ENCODE results near the gene LINGO3. TPM values are rescaled to one million over a fixed set of nuclear protein-coding genes. Genes with fewer than 3 reads are reported as not detected.

LINGO3 gene
- total and polyA plus RNA-seq, 2 donors (not counting 3 experiments of a cell fraction or from before 2014, with no cell fraction given), result not detected

GRCh38 chr19:2283835-2284507, 24.0 kb downstream of the LINGO3 start:
- FAIRE-seq (no peak), DNase-seq (ENCODE audit: low read depth, low spot score) (no peak)
- POLR2A ChIA-PET, result no interaction called here
- H3K27me3 ChIP-seq (ENCODE audit: control insufficient read depth in 2 of 2, insufficient read depth in 2 of 2, low read length in 2 of 2), result peaks cover 10% of the 10 kb centered on the region in 2 experiments
- intact Hi-C loops (cut with micrococcal nuclease) (no loop called here), dilution Hi-C loops (cut with MboI; ENCODE audit: extremely low pct_ligation_motif_present, low sequenced_read_pairs) (no loop called here)
- CTCF ChIA-PET, result no interaction called here
- H3K79me2 ChIP-seq (ENCODE audit: control insufficient read depth, insufficient read depth, low read length), result no peaks in the 10 kb centered on the region
- TF ChIP-seq MYC (IDR thresholded peaks at IDR 0.05; ENCODE audit: low read depth, low read length) (no peak), JUN (IDR thresholded peaks at IDR 0.05; ENCODE audit: borderline replicate concordance, insufficient read depth, insufficient read length, low read depth) (no peak), EZH2 (IDR thresholded peaks at IDR 0.05; ENCODE audit: borderline replicate concordance, low read depth, low read length, severe bottlenecking) (no peak), FOS (IDR thresholded peaks at IDR 0.05; ENCODE audit: borderline replicate concordance, insufficient read depth, low read length) (no peak), GATA2 (IDR thresholded peaks at IDR 0.05; ENCODE audit: insufficient read depth, insufficient read length, low read depth, low read length) (no peak), POLR2A (IDR thresholded peaks at IDR 0.05; ENCODE audit: low read depth, low read length) (no peak), POLR2AphosphoS5 (IDR thresholded peaks at IDR 0.05; ENCODE audit: insufficient read depth, low read depth, low read length) (no peak), MAX (IDR thresholded peaks at IDR 0.05; ENCODE audit: insufficient read depth, insufficient read length) (no peak)
- TF ChIP-seq, protein P1, sequence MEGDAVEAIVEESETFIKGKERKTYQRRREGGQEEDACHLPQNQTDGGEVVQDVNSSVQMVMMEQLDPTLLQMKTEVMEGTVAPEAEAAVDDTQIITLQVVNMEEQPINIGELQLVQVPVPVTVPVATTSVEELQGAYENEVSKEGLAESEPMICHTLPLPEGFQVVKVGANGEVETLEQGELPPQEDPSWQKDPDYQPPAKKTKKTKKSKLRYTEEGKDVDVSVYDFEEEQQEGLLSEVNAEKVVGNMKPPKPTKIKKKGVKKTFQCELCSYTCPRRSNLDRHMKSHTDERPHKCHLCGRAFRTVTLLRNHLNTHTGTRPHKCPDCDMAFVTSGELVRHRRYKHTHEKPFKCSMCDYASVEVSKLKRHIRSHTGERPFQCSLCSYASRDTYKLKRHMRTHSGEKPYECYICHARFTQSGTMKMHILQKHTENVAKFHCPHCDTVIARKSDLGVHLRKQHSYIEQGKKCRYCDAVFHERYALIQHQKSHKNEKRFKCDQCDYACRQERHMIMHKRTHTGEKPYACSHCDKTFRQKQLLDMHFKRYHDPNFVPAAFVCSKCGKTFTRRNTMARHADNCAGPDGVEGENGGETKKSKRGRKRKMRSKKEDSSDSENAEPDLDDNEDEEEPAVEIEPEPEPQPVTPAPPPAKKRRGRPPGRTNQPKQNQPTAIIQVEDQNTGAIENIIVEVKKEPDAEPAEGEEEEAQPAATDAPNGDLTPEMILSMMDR (IDR thresholded peaks at IDR 0.05; ENCODE audit: extremely low read depth in 1 of 2, insufficient read depth in 1 of 2, low read depth in 1 of 2, low read length in 2 of 2), result no peak
- H2AFZ ChIP-seq (ENCODE audit: low read depth, low read length), result no peak overlapping the region
- H3K9me3 ChIP-seq (replicated peaks; ENCODE audit: control insufficient read depth, insufficient read depth, low read length), result no peaks in the 10 kb centered on the region
- H3K4me1 ChIP-seq (ENCODE audit: control insufficient read depth, extremely low read depth, insufficient read depth, low read length), result peaks cover 9% of the 10 kb centered on the region
- no peak overlapping the region for H3K9ac ChIP-seq (replicated peaks; ENCODE audit: extremely low read depth, insufficient read depth, low read length)
- no peak overlapping the region for H3K27ac ChIP-seq (ENCODE audit: insufficient read depth, low read depth, low read length)
- no peaks in the 10 kb centered on the region for H3K9me1 ChIP-seq (replicated peaks; ENCODE audit: control insufficient read depth, extremely low read depth, insufficient read depth, low read length)
- no peaks in the 10 kb centered on the region for H3K36me3 ChIP-seq (ENCODE audit: control insufficient read depth in 2 of 2, extremely low read depth in 1 of 2, insufficient read depth in 2 of 2, low read length in 2 of 2)
- H3K4me3 ChIP-seq (replicated peaks in 1 of 3; ENCODE audit: insufficient read depth in 1 of 3, low read depth in 1 of 3, low read length in 3 of 3), result no peak overlapping the region
- no peaks in the 10 kb centered on the region for H4K20me1 ChIP-seq (replicated peaks; ENCODE audit: control insufficient read depth, extremely low read depth, insufficient read depth, low read length)
- BruUV-seq (replicated peaks), result no TSS peak
- H3K4me2 ChIP-seq (ENCODE audit: insufficient read depth, low read length), result no peak overlapping the region

Data from endothelial cell of umbilical vein (primary cell).